Stimulated activated CD4-positive, alpha-beta T cell treated with anti-CD3 and anti-CD28 coated beads, TNF-alpha, amount 100 ng/mL, for 24 hours (primary cell): ENCODE data around the gene CDKN3.

Source experiments
- DNase-seq, 3 experiments: peaks; one replicate each; pipeline ENCODE4 v3.0.0-alpha.2; 2020; ENCODE audit warnings: low read depth in 3 of 3

Gene CDKN3, protein sequence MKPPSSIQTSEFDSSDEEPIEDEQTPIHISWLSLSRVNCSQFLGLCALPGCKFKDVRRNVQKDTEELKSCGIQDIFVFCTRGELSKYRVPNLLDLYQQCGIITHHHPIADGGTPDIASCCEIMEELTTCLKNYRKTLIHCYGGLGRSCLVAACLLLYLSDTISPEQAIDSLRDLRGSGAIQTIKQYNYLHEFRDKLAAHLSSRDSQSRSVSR

DNA sequence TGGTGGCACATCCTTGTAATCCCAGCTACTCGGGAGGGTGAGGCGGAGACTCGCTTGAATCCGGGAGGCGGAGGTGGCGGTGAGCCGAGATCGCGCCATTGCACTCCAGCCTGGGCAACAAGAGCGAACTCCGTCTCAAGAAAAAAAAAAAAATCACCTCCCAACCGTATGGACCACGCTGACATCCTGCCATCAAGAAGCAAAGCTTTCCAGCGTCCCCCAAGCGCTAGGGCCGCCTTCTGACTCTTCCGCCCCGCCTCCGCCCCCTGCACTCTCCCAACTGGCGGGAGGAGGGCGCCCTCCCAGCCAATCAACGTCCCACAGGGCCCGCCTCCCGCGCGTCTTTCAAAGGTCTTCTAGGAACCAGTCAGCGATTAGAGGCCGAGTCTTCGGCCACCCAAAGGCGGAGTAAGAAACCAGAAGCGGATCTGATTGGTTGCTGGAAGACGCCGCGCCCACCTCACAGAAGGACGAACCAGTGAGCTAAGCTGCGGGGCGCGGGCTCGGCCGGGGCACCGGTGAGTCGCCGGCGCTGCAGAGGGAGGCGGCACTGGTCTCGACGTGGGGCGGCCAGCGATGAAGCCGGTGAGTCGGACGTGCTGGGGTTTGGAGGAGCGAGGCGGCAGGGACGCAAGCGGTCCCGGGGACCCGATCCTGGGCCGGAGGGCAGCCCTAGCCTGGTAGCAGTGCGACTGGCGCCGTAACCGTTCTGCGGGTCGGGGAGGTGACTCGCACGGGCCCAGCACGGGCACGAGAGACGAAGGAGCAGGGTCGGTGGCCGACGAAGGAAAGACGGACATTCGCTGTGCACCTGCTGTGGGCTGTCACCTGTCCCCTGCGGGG, at the start of gene CDKN3:
TSS of gene CDKN3 (plus strand) at position 515 of the 843 bp plus-strand sequence. CDS start at position 577, 62 bp downstream.
- DNase-seq: peak; percentile 93 to 97 (median 94)

DNA sequence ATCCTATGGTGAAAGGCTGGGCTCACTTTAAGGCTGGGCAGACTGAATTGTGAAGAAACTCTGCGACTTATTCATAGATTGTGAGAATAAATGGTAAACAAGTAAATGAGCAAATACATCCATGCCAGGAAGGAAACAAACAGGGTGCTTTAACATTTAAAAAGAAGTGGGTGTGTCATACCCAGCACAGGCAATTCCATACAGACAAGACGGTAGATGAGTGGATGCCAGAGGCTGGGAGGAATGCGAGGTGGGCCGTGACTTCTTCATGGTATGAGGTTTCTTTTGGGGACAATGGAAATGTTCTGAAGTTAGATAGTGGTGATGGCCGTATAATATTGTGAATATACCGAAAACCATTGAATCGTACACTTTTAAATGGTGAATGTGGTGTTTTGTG, 49.8 kb upstream of the CDKN3 start:
- no peak for DNase-seq

DNA sequence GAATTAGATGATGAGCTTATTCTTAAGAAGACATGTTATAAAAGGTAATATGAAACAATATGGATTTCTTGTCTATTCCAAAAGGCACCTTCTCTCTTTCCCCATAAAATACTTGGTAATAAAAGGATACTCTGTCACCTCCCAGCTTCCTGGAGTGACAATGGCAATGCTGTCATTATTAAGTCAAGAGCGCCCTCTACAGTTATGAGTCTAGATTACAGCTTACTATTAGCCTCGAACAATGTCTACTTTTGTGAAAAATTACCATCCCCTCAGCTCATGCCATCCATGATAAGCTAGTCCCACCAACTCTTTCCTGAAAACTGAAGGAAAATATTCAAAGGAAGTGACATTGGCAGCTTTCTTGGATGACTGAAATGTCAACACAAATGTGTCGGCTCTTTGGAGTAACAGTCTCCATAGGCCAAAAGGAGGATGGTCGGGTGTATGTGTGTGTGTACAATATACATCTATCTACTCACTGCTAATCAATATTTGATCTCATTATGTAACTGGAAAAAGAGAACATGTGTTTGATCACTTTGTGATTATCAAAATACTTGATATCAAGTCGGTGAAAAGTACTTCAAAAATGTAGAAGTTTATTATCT, 48.7 kb upstream of the CDKN3 start:
- no peak for DNase-seq

DNA sequence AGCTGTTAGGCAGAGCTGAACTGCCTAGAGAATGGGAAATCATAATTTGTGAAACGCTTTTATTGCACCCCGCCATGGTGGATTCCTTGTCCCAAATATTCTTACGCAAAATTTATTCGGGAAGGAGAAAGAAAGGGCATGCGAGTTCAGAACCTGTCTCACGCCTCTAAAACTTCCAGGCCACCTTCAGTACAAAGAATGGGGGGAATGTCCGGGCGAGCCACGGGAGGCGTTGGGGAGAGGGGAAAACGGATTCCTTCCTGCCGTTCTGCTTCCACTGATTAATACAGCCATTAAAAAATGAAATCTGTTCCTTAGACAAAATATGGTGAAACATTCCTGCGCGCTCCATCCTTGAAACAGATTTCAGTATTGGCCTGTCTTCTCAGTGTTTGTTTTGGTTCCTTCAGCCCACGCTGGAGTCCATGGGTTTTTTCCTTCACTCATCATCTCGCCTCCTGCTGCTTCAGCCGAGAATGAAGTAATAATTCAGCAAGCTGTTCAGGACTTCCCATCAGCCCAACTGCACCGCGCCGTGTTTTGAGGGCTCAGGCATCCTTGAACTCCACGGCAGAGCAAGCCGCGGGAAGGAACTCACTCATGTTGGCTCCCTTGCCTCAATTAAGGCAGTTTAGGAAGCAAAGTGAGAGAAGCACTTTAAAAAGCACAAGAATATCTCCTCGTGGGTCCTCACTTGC, 47.7 kb upstream of the CDKN3 start:
- no peak for DNase-seq

DNA sequence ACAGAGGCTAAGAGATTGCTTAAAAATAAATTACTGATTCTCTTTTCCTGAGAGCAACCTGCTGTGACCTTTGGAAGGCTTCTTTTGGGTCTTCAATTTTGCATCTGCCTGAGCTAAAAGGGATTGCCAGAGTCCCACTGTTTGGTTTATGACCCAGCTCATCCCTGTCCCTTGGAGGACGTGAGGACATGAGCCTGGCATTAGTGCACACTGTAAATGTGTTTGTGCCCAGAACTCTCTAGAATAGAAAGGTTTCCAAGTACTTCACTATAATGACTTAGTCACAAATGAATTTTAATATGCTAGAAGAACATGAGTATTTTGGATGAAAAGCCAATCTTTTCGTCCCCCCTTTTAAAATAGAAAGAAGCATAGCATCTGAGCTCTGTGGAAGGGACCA, 47.1 kb upstream of the CDKN3 start:
- no peak for DNase-seq

DNA sequence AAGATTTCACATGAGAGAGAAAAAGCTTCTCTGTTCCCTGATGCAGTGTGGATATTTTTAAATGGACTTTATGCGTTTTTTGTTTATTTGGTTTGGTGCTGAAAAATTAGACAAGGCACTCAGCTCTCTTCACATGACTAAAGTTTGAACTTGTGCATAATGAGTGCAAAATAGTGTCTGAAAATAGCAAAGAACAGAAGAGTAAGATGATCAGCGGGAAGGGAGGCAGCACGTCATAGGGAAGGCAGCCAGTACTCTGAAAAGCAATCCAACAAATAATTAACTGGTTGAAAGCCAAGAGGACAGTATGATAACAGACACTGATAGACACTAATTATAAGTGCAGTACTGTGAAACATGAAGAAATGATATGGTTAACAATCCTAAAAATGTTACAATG, 46.6 kb upstream of the CDKN3 start:
- no peak for DNase-seq

DNA sequence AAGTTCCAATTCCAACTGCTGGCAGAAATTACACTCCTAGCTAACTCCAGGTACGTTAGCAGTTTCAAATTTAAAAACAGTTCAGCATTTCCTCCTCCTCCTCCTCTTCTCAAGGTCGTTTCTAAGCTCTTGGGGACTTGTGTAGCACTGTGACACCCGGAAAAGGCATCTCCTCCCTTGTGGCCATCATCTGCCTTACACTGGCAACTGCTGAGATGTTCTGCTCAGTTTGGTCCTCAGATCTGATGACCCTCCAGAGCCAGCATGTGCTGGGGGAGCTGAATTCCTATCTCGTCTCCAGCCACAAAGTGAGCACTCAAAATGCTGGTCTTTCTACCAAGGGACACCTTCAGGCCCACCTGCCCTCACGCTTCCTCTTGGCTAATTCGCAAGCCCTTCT, 43.5 kb upstream of the CDKN3 start:
- no peak for DNase-seq

DNA sequence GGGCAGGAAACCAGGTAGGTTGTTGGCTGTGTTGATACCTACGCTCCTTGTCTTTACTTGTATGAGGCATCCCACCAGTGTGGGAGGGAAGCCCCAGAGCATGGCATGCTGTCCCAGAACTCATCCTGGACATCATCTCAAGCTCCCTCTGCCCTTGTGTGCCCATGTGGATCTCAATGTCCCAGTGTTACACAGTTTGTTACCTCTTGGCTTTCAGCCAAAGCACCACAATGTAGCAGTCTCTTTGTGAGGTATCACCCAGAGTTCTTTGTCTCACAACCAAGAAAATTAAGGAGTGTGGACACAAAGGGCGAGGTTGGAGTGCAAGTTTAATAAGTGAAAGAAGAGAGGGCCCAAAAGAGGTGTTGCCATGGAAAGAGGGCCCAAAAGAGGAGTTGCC, 43.1 kb upstream of the CDKN3 start:
- no peak for DNase-seq

DNA sequence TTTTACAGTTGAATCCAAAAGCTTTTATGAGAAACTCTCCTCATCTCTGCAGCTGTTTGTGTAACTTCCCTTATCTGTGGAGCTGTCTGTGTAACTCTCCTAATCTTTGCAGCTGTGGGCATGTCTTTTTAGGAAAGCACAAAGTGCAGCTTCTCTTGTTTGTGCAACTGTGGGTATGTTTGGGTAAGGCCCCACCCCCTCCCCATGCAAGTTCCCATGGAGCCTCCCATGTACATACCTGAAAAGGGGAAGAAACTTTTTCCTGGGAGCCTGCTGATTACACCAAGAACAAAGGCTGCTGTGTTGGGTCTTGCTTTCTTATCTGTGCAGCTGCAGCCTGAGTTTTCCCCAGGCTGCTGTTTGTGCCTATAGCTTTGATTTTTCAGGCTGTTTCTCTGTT, 42.7 kb upstream of the CDKN3 start:
- DNase-seq: no peak

DNA sequence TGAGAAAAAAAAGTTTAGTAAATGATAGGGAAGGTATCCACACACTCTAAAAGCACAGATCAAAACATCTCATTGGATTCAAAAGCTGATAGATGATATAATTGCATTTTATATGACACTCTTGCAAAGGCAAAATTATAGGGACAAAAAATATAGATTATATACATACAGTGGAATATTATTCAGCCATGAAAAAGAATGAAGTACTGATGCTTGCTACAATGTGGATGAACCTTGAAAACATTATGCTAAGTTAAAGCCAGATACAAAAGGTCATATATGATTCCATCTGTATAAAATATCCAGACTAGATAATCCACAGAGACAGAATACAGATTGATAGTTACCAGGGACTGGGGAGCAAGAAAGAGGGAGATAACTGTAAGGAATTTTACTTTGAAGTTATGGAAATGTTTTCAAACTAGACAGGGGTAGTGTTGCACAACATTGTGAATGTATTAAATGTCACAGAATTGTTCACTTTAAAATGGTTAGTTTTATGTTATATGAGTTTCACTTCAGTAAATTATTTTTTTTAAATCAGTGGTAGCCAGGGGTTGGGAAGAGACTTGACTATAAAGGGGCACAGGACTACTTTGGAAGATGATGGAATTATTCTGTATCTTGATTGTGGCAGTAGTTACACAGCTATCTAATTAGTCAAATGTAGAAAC, 41.7 kb upstream of the CDKN3 start:
- DNase-seq: no peak

DNA sequence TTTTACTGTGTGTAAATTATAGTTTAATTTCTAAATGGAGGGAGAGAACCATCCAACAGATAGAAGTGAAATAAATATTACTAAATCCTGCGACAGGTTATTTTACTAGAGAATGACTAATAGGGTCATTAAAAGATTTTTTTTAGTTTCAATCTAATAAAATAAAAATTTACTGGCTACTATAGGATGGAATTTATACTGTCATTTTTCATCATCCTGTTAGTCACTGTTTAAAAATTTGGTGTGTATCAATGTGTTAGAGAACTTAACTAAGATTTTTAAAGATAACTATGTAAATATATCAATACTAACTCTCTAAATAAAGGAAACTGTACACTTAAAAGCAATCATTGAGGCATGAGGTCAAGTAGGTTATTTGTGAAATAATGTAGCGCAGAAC, 41.1 kb upstream of the CDKN3 start:
- DNase-seq: no peak

DNA sequence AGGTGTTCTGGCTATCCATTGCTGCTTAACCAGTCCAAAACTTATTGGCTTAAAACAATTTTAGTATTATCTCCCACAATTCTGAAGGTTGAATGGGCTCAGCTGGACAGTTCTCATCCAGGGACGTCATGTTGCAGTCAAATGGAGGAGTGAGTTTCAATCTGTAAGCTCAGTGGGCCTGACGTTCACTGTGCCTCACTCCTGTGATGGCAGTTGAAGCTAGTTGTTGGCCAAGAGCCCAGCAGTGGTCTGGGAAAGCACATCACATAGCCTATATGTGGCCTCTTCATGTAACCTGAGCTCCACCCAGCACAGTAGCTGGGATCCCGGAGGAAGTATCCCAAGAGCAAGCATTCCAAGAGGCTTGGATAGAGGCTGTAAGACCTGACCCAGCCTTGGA, 40.6 kb upstream of the CDKN3 start:
- no peak for DNase-seq

DNA sequence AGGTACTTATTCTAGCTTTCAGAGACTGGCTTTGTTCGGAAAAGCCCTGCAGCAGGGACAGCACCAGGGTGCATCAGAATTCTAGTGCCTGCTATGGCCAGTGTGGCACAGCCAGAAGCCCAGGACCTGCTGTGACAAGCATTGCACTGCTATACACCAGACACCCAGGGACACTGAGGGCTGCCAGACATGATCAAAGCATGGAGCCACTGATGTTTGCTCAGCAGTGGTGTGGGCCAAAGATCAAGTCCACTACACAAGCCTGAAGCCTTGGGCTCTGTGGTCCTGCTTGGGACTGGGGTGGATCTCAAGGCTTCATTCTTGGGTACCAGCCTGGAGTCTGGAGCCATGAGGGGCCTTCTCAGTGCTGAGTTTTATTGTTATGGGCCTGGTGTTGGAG, 36.1 kb upstream of the CDKN3 start:
- no peak for DNase-seq

DNA sequence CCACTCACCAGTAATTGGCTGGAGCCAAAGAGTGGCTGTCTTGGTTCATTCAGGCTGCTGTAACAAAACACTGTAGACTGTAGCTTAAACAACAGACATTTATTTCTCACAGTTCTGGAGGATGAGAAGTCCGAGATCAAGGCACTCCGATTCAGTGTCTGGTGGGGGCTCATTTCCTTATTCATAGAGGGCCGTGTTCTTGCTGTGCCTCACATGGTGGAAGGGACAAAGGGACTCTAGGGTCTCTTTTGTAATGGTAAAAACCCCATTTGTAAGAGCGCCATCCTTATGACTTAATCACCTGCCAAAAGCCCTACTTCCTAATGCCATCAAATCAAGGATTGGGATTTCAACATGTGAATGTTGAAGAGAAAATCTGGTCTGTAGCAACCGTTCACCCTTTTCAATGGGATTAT, 34.7 kb upstream of the CDKN3 start:
- no peak for DNase-seq

DNA sequence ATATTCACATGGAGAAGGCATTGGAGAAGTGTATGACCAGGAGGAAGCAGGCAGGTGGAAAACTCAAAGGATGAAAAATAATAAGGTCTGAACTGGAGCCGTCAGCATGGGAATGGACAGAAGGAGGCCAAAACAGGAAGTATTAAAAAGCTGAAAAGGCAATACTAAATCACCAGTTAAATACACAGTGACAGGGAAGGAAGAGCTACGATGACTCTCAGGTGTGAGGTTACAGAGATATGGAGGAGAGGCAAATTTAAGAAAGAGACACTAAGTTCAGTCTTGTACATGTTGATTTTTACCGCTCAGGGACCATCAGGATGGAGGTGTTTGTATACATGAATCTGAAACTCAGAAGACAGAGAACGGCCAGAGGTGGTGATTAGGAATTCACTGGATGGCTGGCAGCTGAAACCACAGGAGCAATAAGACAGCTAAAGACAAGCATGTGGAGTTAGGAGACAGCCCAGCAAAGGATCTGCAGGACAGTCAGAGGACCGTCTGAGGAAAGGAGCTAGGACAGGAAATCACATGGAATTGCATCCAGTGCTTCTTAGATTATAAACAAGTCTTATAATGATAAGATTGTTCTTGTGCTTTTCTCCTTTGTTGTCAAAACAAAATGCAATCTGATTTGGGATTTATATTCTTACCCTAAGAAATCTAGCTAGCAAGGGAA, 33.9 kb upstream of the CDKN3 start:
- no peak for DNase-seq

DNA sequence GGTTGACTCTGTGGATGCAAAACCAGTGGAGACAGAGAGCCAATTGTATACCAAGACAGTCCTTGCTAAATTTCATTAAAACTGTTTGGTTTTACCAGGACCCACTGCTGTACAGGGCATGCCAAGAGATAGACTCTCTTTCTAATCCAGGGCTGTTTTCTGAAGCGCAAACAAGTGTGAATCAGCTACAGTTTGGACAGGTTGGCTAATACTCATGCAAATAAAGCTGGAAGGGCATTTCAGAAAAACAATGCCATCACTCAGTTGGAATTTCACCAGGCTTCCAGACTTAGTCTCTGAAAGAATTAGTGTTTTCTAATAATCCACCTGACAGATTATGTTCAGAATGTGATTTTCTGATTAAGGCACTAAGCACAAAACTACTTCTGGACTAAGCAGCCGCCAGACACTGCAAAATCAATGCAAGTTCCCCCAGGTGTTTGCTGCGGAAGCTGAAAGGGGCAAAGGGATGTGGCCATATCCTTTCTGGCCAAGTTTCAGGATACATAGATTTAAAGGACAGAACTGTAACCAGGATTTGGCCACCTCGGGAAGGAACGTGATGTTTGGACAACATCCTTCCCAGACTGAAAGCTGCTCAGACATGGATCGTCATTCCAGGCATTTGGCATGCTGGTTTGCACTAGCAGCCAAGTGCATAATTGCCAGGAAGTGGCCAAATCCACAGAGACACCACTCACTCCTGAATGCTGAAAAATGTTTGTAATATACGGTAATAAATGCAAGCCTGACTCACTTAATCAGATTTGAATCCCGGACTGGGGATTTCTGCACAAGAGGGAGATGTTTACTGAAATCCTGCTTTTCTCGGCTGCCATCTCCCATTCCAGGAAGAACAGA, 32.0 kb upstream of the CDKN3 start:
- no peak for DNase-seq

DNA sequence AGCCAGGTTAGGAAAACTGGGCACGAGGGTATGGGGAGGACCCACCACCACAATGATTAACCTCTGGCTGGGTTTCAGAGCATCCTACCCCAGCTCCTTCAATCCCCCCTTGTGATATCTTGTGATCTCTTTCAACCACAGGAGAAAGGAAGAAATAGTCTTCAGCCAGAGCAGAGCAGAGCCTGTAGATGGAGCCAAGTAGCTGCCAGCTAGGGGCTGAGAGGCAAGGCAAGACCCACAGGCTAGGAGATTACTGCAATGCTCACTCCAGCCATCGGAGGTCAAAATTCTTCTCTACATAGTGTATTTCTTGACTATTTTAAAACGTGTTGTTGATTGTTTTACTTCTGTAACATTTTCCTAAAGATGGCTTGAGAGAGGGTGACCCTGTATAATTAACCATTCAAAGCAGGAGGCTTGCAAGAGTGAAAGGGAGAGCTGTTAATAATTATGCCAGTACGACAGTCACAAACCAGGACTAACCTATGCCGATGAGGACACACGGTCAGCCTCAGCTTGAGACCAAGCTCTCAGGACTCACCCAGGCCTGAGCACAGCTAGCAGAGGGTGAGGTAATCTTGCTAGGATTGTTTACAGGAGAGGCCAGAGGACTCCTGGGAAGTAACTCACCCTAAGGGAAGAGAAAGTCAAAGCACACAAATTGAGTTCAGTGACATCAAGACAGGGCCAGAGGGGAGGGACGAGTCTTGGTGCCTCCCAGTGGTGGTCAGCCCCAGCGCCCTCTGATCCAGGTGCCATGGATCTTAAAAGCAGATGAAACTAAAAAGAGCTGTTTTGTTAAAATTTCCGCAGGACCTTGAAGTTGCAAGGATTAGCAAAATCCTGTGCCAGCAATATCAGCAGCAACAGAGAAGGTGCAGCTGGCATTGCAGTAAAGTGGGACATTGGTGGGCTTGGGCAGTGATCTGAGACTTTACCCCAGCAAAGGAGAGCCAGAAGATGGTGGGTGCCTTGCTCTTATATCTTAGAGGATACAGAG, 29.8 kb upstream of the CDKN3 start:
- DNase-seq: peak in 2 of 3 experiments; percentile 3 to 6

DNA sequence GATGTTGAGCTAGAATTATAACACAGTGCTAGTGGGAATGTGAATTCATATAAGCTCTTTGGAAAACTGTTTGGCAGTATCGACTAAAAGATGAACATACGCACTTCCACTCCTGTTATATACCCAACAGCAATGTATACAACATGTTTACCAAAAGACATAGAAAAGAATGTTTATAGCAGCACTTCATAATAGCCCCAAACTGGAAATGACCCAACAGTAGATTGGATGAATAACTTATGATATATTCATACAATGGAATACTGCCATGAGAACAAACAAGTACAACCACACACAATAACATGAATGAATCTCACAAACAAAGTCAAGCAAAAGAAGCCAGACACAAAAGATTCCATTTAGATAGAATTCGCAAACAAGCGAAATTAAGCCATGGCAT, 28.5 kb upstream of the CDKN3 start:
- no peak for DNase-seq

DNA sequence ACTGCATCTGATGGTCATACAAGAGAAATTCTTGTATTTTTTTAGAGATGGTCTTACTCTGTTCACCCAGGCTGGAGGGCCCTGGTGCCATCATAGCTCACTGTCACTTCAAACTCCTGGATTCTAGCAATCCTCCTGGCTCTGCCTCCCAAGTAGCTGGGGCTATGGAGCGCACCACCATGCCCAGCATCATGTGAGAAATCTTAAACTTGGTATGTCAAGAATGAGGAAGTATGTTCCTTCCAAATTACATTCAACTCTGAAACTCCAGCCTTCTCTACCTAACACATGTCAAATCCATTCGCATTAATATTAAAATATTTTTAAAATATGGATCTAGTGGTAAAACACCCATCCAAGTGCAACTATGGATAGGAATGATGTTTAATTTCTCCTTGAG, 27.5 kb upstream of the CDKN3 start:
- no peak for DNase-seq
